Measurements from ENCODE around the gene CABP4. TPM values are rescaled to one million over a fixed set of nuclear protein-coding genes. Genes with fewer than 3 reads are reported as not detected.

Gene CABP4
- total and polyA plus RNA-seq, 2 donors (not counting 1 experiment from before 2014, with no cell fraction given) = 3.2 to 5.2 TPM

DNA sequence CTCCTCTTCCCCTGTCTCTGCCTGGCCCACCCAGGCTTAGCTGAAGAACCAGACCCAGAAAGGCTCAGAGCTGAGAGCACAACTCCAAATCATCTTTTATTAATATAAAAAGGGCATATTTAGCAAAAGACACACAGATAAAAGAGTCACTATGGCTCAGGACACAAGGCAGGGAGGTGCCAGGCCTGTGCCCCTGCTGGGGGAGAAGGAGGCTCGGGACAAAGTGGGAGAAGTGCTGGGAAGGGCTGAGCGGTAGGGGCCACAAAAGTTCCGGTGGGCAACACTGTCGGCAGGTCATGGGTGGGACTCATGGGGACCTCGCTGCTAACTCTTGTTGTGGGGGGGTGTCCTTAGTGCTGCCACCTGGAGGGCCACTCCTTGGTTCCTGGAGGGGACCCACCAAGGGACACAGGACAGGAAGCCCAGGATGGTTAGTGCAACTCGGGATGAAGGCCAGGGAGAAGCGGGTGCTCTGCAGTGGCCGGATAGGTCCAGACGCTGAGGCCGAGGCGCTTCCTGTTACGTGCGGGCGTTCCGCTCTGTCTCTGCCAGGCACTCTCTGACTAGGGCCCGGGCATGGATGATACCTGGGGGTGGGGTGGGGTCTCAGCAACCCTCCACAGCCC lies 51.4 kb downstream of the CABP4 start:
- peak overlapping the region; percentile 95 for H3K27ac Mint-ChIP-seq
- Histone ChIP-seq H2AFZ (ENCODE audit: insufficient read depth, low read depth, low read length, poor library complexity, severe bottlenecking) (no peak overlapping the region), H3K4me3 (ENCODE audit: control extremely low read depth in 1 of 5, extremely low read depth in 1 of 5, insufficient read depth in 1 of 5, low read depth in 2 of 5, low read length in 4 of 5) (peak overlapping the region in 1 of 5 experiments; percentile 86), H3K27ac (ENCODE audit: low read length in 2 of 2) (peak overlapping the region; percentile 68 to 98), H3K4me2 (replicated peaks; ENCODE audit: low read depth, low read length, poor library complexity, severe bottlenecking) (peak overlapping the region; percentile 97), H3K9me3 (ENCODE audit: control extremely low read depth in 1 of 3, control insufficient read depth in 2 of 3, insufficient read depth in 1 of 3, low read length in 2 of 3) (no peaks in the 10 kb centered on the region), H3K9ac (ENCODE audit: low read length) (peak overlapping the region; percentile 89), H3K4me1 (ENCODE audit: control insufficient read depth in 2 of 2, insufficient read depth in 2 of 2, low read length in 2 of 2) (peaks cover 40 to 50% of the 10 kb centered on the region in 2 donors), H4K20me1 (ENCODE audit: control insufficient read depth, insufficient read depth, low read length, poor library complexity, severe bottlenecking) (peaks cover 55% of the 10 kb centered on the region), H3K36me3 (replicated peaks in 1 of 2; ENCODE audit: control extremely low read depth in 1 of 2, control insufficient read depth in 1 of 2, extremely low read depth in 1 of 2, insufficient read depth in 2 of 2, low read length in 1 of 2) (peaks cover 0 to 26% of the 10 kb centered on the region in 2 experiments), H3K79me2 (ENCODE audit: control insufficient read depth, insufficient read depth, low read length) (peaks cover 40% of the 10 kb centered on the region), H3K27me3 (replicated peaks in 1 of 4; ENCODE audit: control extremely low read depth in 1 of 4, control insufficient read depth in 3 of 4, insufficient read depth in 4 of 4, low read length in 3 of 4) (peaks cover 0 to 11% (median 2%) of the 10 kb centered on the region in 4 experiments)
- CTCF ChIA-PET = interaction anchor here (1.0 to 2.8 kb wide), 7 partner anchors 22 to 170 kb away, joined by 3 to 20 read pairs (median 11); partner anchors contain the start of genes GSTP1, PPP1CA, RAD9A and TBC1D10C
- ATAC-seq (ENCODE audit: low read depth) (no peak), DNase-seq (no peak)
- intact Hi-C loops (cut with micrococcal nuclease) = loop anchor here (1.0 to 5.0 kb wide), 6 partner anchors 37 to 264 kb away; partner anchors contain the start of genes GRK2, PPP1CA, PTPRCAP and TMEM134
- H3K4me1 Mint-ChIP-seq = peaks cover 44% of the 10 kb centered on the region
- H3K9me3 Mint-ChIP-seq (ENCODE audit: insufficient read depth) = no peaks in the 10 kb centered on the region
- peaks cover 6% of the 10 kb centered on the region for H3K27me3 Mint-ChIP-seq
- 92% methylated on average over 6 of the region's 16 CpGs for WGBS (ENCODE audit: insufficient coverage)
- POLR2A ChIA-PET = interaction anchor here (0.6 to 2.1 kb wide), 7 partner anchors 21 to 117 kb away, joined by 3 to 8 read pairs (median 6); partner anchors contain the start of gene TBC1D10C
- TF ChIP-seq EZH2 (IDR thresholded peaks at IDR 0.05; ENCODE audit: borderline replicate concordance, insufficient read depth, low read depth, low read length, poor library complexity, severe bottlenecking) = no peak
- TF ChIP-seq, protein P1, sequence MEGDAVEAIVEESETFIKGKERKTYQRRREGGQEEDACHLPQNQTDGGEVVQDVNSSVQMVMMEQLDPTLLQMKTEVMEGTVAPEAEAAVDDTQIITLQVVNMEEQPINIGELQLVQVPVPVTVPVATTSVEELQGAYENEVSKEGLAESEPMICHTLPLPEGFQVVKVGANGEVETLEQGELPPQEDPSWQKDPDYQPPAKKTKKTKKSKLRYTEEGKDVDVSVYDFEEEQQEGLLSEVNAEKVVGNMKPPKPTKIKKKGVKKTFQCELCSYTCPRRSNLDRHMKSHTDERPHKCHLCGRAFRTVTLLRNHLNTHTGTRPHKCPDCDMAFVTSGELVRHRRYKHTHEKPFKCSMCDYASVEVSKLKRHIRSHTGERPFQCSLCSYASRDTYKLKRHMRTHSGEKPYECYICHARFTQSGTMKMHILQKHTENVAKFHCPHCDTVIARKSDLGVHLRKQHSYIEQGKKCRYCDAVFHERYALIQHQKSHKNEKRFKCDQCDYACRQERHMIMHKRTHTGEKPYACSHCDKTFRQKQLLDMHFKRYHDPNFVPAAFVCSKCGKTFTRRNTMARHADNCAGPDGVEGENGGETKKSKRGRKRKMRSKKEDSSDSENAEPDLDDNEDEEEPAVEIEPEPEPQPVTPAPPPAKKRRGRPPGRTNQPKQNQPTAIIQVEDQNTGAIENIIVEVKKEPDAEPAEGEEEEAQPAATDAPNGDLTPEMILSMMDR (IDR thresholded peaks at IDR 0.05) = peak; percentile 45
- peak overlapping the region; percentile 92 for H3K4me3 Mint-ChIP-seq

Data from B cell (primary cell).